Esophagus squamous epithelium (tissue), 4 donors: ENCODE data around the gene PPFIBP1.

Source experiments
- POLR2A ChIP-seq, 4 donors: fragments of 450-650 bp; IDR thresholded peaks; one replicate each; pipeline ENCODE4 v1.6.1; 2017; ENCODE audit warnings: antibody characterized with exemption in 4 of 4, mild to moderate bottlenecking in 4 of 4, moderate library complexity in 3 of 4
- TF ChIP-seq, protein P1 (sequence below), 6 experiments: fragments of 450-650 bp in 4 of 6; fragments of 200-600 bp in 2 of 6; sonication (generic) in 2 of 6; IDR thresholded peaks; one replicate each; pipeline ENCODE4 v1.5.1; 2016 to 2019; ENCODE audit warnings: antibody characterized with exemption in 6 of 6, mild to moderate bottlenecking in 4 of 6, moderate library complexity in 4 of 6

DNA sequence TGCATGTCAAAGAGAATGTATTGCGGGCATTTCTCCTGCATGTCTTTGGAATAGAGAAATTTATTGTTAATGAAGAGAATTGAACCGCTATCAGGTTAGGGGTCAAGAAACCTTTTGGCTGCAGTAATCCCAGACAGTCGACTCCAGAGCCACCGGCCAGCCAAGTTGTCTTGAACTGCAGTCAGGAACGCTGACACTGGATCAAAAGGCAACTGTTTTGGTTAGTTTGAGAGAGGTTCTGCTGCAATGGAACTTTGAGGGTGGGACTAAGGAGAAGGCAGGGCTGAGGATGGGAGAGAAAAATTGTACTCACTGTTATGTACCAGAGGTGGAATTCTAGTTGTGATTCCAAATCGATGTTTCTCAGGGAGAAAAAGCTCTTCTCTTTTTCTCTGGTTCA lies 28.2 kb downstream of the PPFIBP1 start:
- no peak for TF ChIP-seq POLR2A (IDR thresholded peaks at IDR 0.05)
- TF ChIP-seq, protein P1, sequence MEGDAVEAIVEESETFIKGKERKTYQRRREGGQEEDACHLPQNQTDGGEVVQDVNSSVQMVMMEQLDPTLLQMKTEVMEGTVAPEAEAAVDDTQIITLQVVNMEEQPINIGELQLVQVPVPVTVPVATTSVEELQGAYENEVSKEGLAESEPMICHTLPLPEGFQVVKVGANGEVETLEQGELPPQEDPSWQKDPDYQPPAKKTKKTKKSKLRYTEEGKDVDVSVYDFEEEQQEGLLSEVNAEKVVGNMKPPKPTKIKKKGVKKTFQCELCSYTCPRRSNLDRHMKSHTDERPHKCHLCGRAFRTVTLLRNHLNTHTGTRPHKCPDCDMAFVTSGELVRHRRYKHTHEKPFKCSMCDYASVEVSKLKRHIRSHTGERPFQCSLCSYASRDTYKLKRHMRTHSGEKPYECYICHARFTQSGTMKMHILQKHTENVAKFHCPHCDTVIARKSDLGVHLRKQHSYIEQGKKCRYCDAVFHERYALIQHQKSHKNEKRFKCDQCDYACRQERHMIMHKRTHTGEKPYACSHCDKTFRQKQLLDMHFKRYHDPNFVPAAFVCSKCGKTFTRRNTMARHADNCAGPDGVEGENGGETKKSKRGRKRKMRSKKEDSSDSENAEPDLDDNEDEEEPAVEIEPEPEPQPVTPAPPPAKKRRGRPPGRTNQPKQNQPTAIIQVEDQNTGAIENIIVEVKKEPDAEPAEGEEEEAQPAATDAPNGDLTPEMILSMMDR (IDR thresholded peaks at IDR 0.05) = no peak
